MM.1S (cell line): ENCODE data around the gene MCEE.

Experiments used
- DNase-seq: peaks from one replicate; pipeline ENCODE4 v3.0.0-alpha.2; 2015
- H2AFZ ChIP-seq: fragments of 300-600 bp; sonication (generic); 2 replicates; pipeline ENCODE4 v1.6.0; 2016; ENCODE audit warnings: antibody characterized with exemption, low read length
- H3F3A ChIP-seq: fragments of 300-600 bp; sonication (generic); 2 replicates; pipeline ENCODE4 v1.6.1; 2016; ENCODE audit warnings: mild to moderate bottlenecking, antibody characterized with exemption, low read length, moderate library complexity, mixed read lengths; ENCODE audit not compliant: insufficient read depth
- H3K27ac ChIP-seq: fragments of 300-600 bp; sonication (generic); 2 replicates; pipeline ENCODE4 v1.5.1; 2016; ENCODE audit warnings: mild to moderate bottlenecking, low read length
- H3K27me3 ChIP-seq: fragments of 300-600 bp; sonication (generic); replicated peaks from 2 replicates; pipeline ENCODE4 v1.6.0; 2016; ENCODE audit warnings: low read length; ENCODE audit not compliant: insufficient read depth
- H3K36me3 ChIP-seq: fragments of 300-600 bp; sonication (generic); replicated peaks from 2 replicates; pipeline ENCODE4 v1.6.1; 2016; ENCODE audit warnings: mild to moderate bottlenecking, low read length, mixed read lengths; ENCODE audit not compliant: insufficient read depth
- H3K4me1 ChIP-seq: fragments of 300-600 bp; sonication (generic); 2 replicates; pipeline ENCODE4 v1.6.1; 2016; ENCODE audit warnings: low read length, mixed read lengths
- H3K4me2 ChIP-seq: fragments of 300-600 bp; sonication (generic); 2 replicates; pipeline ENCODE4 v1.6.0; 2016; ENCODE audit warnings: low read depth, low read length
- H3K4me3 ChIP-seq: fragments of 300-600 bp; sonication (generic); 2 replicates; pipeline ENCODE4 v1.5.1; 2016; ENCODE audit warnings: low read length, mixed read lengths
- H3K79me2 ChIP-seq: fragments of 300-600 bp; sonication (generic); 2 replicates; pipeline ENCODE4 v1.6.1; 2016; ENCODE audit warnings: mixed run types, low read length, mixed read lengths
- H3K9ac ChIP-seq: fragments of 300-600 bp; sonication (generic); 2 replicates; pipeline ENCODE4 v1.6.1; 2016; ENCODE audit warnings: low read length, mixed read lengths
- H3K9me2 ChIP-seq: fragments of 300-600 bp; sonication (generic); replicated peaks from 2 replicates; pipeline ENCODE4 v1.6.1; 2016; ENCODE audit warnings: mild to moderate bottlenecking, low read length, mixed read lengths; ENCODE audit not compliant: insufficient read depth
- H3K9me3 ChIP-seq: fragments of 300-600 bp; sonication (generic); replicated peaks from 2 replicates; pipeline ENCODE4 v1.6.1; 2016; ENCODE audit warnings: mild to moderate bottlenecking, low read length, mixed read lengths; ENCODE audit not compliant: insufficient read depth
- H4K20me1 ChIP-seq: fragments of 300-600 bp; sonication (generic); 2 replicates; pipeline ENCODE4 v1.6.1; 2016; ENCODE audit warnings: mild to moderate bottlenecking, low read length, moderate library complexity, mixed read lengths; ENCODE audit not compliant: insufficient read depth
- CTCF ChIP-seq: fragments of 300-600 bp; sonication (generic); IDR thresholded peaks from 2 replicates; pipeline ENCODE4 v1.5.1; 2016; ENCODE audit warnings: antibody characterized with exemption, low read length, mixed read lengths
- EZH2 ChIP-seq: fragments of 300-600 bp; sonication (generic); optimal IDR thresholded peaks from 2 replicates; pipeline ENCODE3; 2017; ENCODE audit warnings: low read depth, mild to moderate bottlenecking, antibody characterized with exemption, low read length, mixed read lengths
- EZH2phosphoT487 ChIP-seq: fragments of 300-600 bp; sonication (generic); IDR thresholded peaks from 2 replicates; pipeline ENCODE4 v1.6.1; 2018; ENCODE audit warnings: antibody characterized with exemption, low read length

MCEE gene

DNA sequence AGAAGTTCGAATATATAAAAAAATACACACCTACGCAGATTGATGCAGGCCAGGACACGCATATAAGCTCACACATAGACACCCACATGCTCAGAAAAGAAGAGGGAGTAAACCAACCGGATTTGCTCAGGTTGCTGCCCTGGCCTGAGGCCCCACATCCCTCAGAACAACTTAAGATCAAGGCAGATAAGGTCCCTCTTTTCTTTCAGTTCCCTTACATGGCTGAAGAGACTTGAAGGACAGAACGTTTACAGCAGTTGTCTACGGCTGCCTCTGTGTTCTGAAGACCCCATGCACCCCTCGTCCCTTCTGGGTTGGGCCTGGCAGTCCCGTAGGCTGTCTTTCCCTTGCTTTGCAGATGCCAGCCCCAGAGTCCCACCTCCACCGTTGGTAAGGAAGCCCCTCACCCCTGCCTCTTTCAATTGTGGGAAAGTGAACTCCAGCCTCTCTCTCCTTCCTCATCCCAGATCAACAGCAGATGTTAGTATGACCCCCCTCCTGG, 65.9 kb downstream of the MCEE start:
- H3K9me2 ChIP-seq: no peaks in the 10 kb centered on the region
- H3K27me3 ChIP-seq: no peaks in the 10 kb centered on the region
- H3K9ac ChIP-seq: peak overlapping the region; percentile 18; the same call in 1 of the 2 replicates
- peaks cover 8% of the 10 kb centered on the region; the same call in 1 of the 2 replicates for H3F3A ChIP-seq
- TF ChIP-seq EZH2: no peak
- no peak for TF ChIP-seq CTCF
- TF ChIP-seq EZH2phosphoT487: no peak
- H3K27ac ChIP-seq: peak overlapping the region; percentile 63; the same call in 1 of the 2 replicates
- peaks cover 23% of the 10 kb centered on the region for H3K4me1 ChIP-seq
- no peaks in the 10 kb centered on the region for H3K9me3 ChIP-seq
- no peaks in the 10 kb centered on the region for H3K36me3 ChIP-seq
- H4K20me1 ChIP-seq: no peaks in the 10 kb centered on the region
- H2AFZ ChIP-seq: peak overlapping the region; percentile 29
- H3K79me2 ChIP-seq: peaks cover 7% of the 10 kb centered on the region
- peak overlapping the region; percentile 61 for H3K4me2 ChIP-seq
- no peak for DNase-seq
- H3K4me3 ChIP-seq: no peak overlapping the region

DNA sequence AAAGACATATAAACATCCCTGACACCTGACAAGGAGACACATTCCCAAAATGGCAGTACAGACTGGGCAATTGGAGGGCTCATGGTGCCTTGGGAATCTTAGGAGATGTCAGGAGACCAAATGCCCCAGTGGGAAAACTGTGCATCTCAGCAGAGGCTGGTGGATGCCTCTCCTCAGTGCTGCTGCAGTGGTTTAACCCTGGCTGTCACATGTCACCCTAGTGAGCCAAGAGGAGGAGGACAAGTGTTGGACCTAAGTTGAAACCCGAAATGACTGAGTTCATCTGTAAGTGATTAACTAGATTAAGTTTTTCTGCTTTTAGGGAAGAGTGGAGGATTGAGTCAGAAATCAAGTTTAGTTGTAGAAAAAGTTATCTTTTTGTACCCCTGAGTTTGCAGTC, 66.8 kb downstream of the MCEE start:
- Histone ChIP-seq H3K4me2 (no peak overlapping the region), H3K27ac (no peak overlapping the region), H3K9me2 (no peaks in the 10 kb centered on the region), H3K36me3 (no peaks in the 10 kb centered on the region), H2AFZ (no peak overlapping the region), H4K20me1 (no peaks in the 10 kb centered on the region), H3F3A (peaks cover 8% of the 10 kb centered on the region; the same call in 1 of the 2 replicates), H3K27me3 (no peaks in the 10 kb centered on the region), H3K4me1 (peaks cover 23% of the 10 kb centered on the region), H3K9me3 (no peaks in the 10 kb centered on the region), H3K9ac (no peak overlapping the region), H3K4me3 (no peak overlapping the region), H3K79me2 (no peaks in the 10 kb centered on the region)
- TF ChIP-seq EZH2 (no peak), CTCF (no peak), EZH2phosphoT487 (no peak)
- DNase-seq: no peak

DNA sequence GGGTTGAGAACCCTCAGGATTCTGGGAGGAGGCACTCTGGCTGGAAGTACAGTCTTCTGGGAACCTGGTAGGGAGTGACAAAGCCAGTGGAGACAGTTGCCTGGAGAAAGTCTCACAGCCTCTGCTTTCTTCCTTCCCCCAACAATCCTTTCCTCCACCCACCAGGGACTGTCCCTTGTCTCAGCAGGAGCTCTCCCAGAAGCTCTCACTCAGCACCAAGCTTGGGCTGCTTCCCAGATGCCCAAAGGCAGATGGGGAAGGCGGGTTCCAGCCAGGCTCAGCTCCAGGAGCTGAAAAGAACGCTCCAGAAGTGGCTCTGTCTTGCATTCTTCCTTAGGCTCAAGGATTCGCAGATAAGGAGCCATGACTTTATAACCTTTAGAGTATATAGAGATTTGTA, 69.2 kb downstream of the MCEE start:
- H3K4me1 ChIP-seq: peaks cover 19% of the 10 kb centered on the region
- no peaks in the 10 kb centered on the region for H3K79me2 ChIP-seq
- no peak for TF ChIP-seq EZH2
- H3K36me3 ChIP-seq: no peaks in the 10 kb centered on the region
- H4K20me1 ChIP-seq: no peaks in the 10 kb centered on the region
- H3F3A ChIP-seq: peaks cover 8% of the 10 kb centered on the region; the same call in 1 of the 2 replicates
- H3K9me2 ChIP-seq: no peaks in the 10 kb centered on the region
- H3K9me3 ChIP-seq: no peaks in the 10 kb centered on the region
- H3K9ac ChIP-seq: no peak overlapping the region
- H3K4me2 ChIP-seq: no peak overlapping the region
- no peak overlapping the region for H2AFZ ChIP-seq
- H3K4me3 ChIP-seq: no peak overlapping the region
- DNase-seq: no peak
- no peaks in the 10 kb centered on the region for H3K27me3 ChIP-seq
- no peak overlapping the region for H3K27ac ChIP-seq

GRCh38 chr2:71060211-71060610, 69.8 kb downstream of the MCEE start:
- H2AFZ ChIP-seq: no peak overlapping the region
- H4K20me1 ChIP-seq: no peaks in the 10 kb centered on the region
- H3K36me3 ChIP-seq: no peaks in the 10 kb centered on the region
- H3K9me2 ChIP-seq: no peaks in the 10 kb centered on the region
- H3K4me1 ChIP-seq: peaks cover 16% of the 10 kb centered on the region
- no peak overlapping the region for H3K4me2 ChIP-seq
- H3K4me3 ChIP-seq: no peak overlapping the region
- no peak for TF ChIP-seq EZH2
- TF ChIP-seq CTCF: no peak
- no peak for TF ChIP-seq EZH2phosphoT487
- no peak overlapping the region for H3K27ac ChIP-seq
- H3K79me2 ChIP-seq: no peaks in the 10 kb centered on the region
- H3F3A ChIP-seq: peaks cover 8% of the 10 kb centered on the region; the same call in 1 of the 2 replicates
- H3K9ac ChIP-seq: no peak overlapping the region
- H3K27me3 ChIP-seq: no peaks in the 10 kb centered on the region
- H3K9me3 ChIP-seq: no peaks in the 10 kb centered on the region
- DNase-seq: no peak
